OCI-LY1 (cell line): ENCODE results near the gene STXBP6.

Source experiments
- H2AFZ ChIP-seq: fragments of 200-600 bp; sonication (generic), shearing (Covaris generic); 2 replicates; pipeline ENCODE4 v1.6.0; 2014; ENCODE audit warnings: antibody characterized with exemption, mild to moderate bottlenecking, low read length
- H3F3A ChIP-seq: fragments of 200-600 bp; sonication (generic), shearing (Covaris generic); 2 replicates; pipeline ENCODE4 v1.6.0; 2014; ENCODE audit warnings: mild to moderate bottlenecking, antibody characterized with exemption, low read length, moderate library complexity; ENCODE audit not compliant: insufficient read depth
- H3K27ac ChIP-seq: fragments of 200-600 bp; sonication (generic); 2 replicates; pipeline ENCODE4 v1.5.1; 2014; ENCODE audit warnings: low read length, mixed run types, mild to moderate bottlenecking, low read depth; ENCODE audit not compliant: poor library complexity, severe bottlenecking
- H3K27me3 ChIP-seq: fragments of 200-600 bp; sonication (generic); 2 replicates; pipeline ENCODE4 v1.6.0; 2014; ENCODE audit warnings: antibody characterized with exemption, mild to moderate bottlenecking, low read length, moderate library complexity; ENCODE audit not compliant: insufficient read depth
- H3K36me3 ChIP-seq: fragments of 200-600 bp; sonication (generic); 2 replicates; pipeline ENCODE4 v1.6.1; 2014; ENCODE audit warnings: mild to moderate bottlenecking, antibody characterized with exemption, low read length, moderate library complexity, mixed read lengths; ENCODE audit not compliant: insufficient read depth
- H3K4me1 ChIP-seq: fragments of 200-600 bp; sonication (generic); 2 replicates; pipeline ENCODE4 v1.5.1; 2014; ENCODE audit warnings: mild to moderate bottlenecking, low read length, moderate library complexity; ENCODE audit not compliant: insufficient read depth, severe bottlenecking
- H3K4me2 ChIP-seq: fragments of 200-600 bp; sonication (generic), shearing (Covaris generic); 2 replicates; pipeline ENCODE4 v1.6.1; 2014; ENCODE audit warnings: low read length
- H3K4me3 ChIP-seq: fragments of 200-600 bp; sonication (generic); 2 replicates; pipeline ENCODE4 v1.5.1; 2014; ENCODE audit warnings: low read length, low read depth, mild to moderate bottlenecking, mixed read lengths; ENCODE audit not compliant: poor library complexity, severe bottlenecking
- H3K79me2 ChIP-seq: fragments of 200-600 bp; shearing (Covaris generic); 2 replicates; pipeline ENCODE4 v1.6.1; 2016; ENCODE audit warnings: mixed run types, low read length, mixed read lengths; ENCODE audit not compliant: insufficient read depth
- H3K9ac ChIP-seq: fragments of 200-600 bp; sonication (generic), shearing (Covaris generic); 2 replicates; pipeline ENCODE4 v1.6.1; 2014; ENCODE audit warnings: mild to moderate bottlenecking, low read length, mixed read lengths
- H3K9me2 ChIP-seq: fragments of 200-600 bp; sonication (generic), shearing (Covaris generic); 2 replicates; pipeline ENCODE4 v1.6.1; 2014; ENCODE audit warnings: low read depth, mild to moderate bottlenecking, low read length, mixed read lengths
- H3K9me3 ChIP-seq: fragments of 200-600 bp; shearing (Covaris generic); 2 replicates; pipeline ENCODE4 v1.6.1; 2014; ENCODE audit warnings: low read length, mixed read lengths
- H4K20me1 ChIP-seq: fragments of 200-600 bp; sonication (generic), shearing (Covaris generic); 2 replicates; pipeline ENCODE4 v1.6.0; 2016; ENCODE audit warnings: mild to moderate bottlenecking, low read length; ENCODE audit not compliant: insufficient read depth
- CTCF ChIP-seq: fragments of 200-600 bp; sonication (generic), shearing (Covaris generic); IDR thresholded peaks from 2 replicates; pipeline ENCODE4 v1.5.1; 2017; ENCODE audit warnings: mild to moderate bottlenecking, antibody characterized with exemption, low read length, moderate library complexity, mixed read lengths
- EZH2 ChIP-seq: fragments of 200-600 bp; sonication (generic), shearing (Covaris generic); IDR thresholded peaks from 2 replicates; pipeline ENCODE4 v1.8.0; 2017; ENCODE audit warnings: borderline replicate concordance, mixed run types, mild to moderate bottlenecking, antibody characterized with exemption, low read length, moderate library complexity, mixed read lengths

STXBP6 gene

GRCh38 chr14:24991288-24991687 is 58.7 kb downstream of the STXBP6 start:
- no peak for TF ChIP-seq CTCF
- TF ChIP-seq EZH2 = no peak
- Histone ChIP-seq H3F3A (no peaks in the 10 kb centered on the region), H3K9me3 (no peaks in the 10 kb centered on the region), H3K36me3 (no peaks in the 10 kb centered on the region), H3K4me1 (no peaks in the 10 kb centered on the region), H4K20me1 (no peaks in the 10 kb centered on the region), H3K27ac (no peak overlapping the region), H3K4me3 (no peak overlapping the region), H3K79me2 (no peaks in the 10 kb centered on the region), H3K9me2 (no peaks in the 10 kb centered on the region), H3K9ac (no peak overlapping the region), H3K4me2 (no peak overlapping the region), H2AFZ (no peak overlapping the region), H3K27me3 (no peaks in the 10 kb centered on the region)

- no peaks in the 10 kb centered on the region for H3K79me2 ChIP-seq
- no peaks in the 10 kb centered on the region for H3K36me3 ChIP-seq
- H3F3A ChIP-seq = no peaks in the 10 kb centered on the region
- H3K27ac ChIP-seq = no peak overlapping the region
- no peak overlapping the region for H2AFZ ChIP-seq
- H3K27me3 ChIP-seq = no peaks in the 10 kb centered on the region
- no peaks in the 10 kb centered on the region for H3K9me3 ChIP-seq
- no peaks in the 10 kb centered on the region for H3K4me1 ChIP-seq
- H4K20me1 ChIP-seq = no peaks in the 10 kb centered on the region
- no peaks in the 10 kb centered on the region for H3K9me2 ChIP-seq
- H3K9ac ChIP-seq = no peak overlapping the region
- H3K4me2 ChIP-seq = no peak overlapping the region
- no peak for TF ChIP-seq CTCF
- no peak for TF ChIP-seq EZH2
- no peak overlapping the region for H3K4me3 ChIP-seq
Observed at GRCh38 chr14:24990773-24991172, 59.2 kb downstream of the STXBP6 start.

- H3F3A ChIP-seq = no peaks in the 10 kb centered on the region
- H3K4me2 ChIP-seq = no peak overlapping the region
- no peak overlapping the region for H3K9ac ChIP-seq
- H3K4me3 ChIP-seq = no peak overlapping the region
- no peaks in the 10 kb centered on the region for H3K36me3 ChIP-seq
- H3K27me3 ChIP-seq = no peaks in the 10 kb centered on the region
- H4K20me1 ChIP-seq = no peaks in the 10 kb centered on the region
- no peaks in the 10 kb centered on the region for H3K9me2 ChIP-seq
- H3K4me1 ChIP-seq = no peaks in the 10 kb centered on the region
- H3K79me2 ChIP-seq = no peaks in the 10 kb centered on the region
- H3K27ac ChIP-seq = no peak overlapping the region
- no peaks in the 10 kb centered on the region for H3K9me3 ChIP-seq
- H2AFZ ChIP-seq = no peak overlapping the region
- TF ChIP-seq EZH2 = no peak
Observed at GRCh38 chr14:24990050-24990449, 59.9 kb downstream of the STXBP6 start.

- no peak overlapping the region for H3K4me2 ChIP-seq
- H2AFZ ChIP-seq = no peak overlapping the region
- no peak overlapping the region for H3K9ac ChIP-seq
- no peaks in the 10 kb centered on the region for H3F3A ChIP-seq
- no peak overlapping the region for H3K4me3 ChIP-seq
- H3K4me1 ChIP-seq = no peaks in the 10 kb centered on the region
- H4K20me1 ChIP-seq = no peaks in the 10 kb centered on the region
- no peaks in the 10 kb centered on the region for H3K27me3 ChIP-seq
- TF ChIP-seq CTCF = no peak
- H3K9me3 ChIP-seq = no peaks in the 10 kb centered on the region
- no peaks in the 10 kb centered on the region for H3K9me2 ChIP-seq
- H3K27ac ChIP-seq = no peak overlapping the region
- no peaks in the 10 kb centered on the region for H3K36me3 ChIP-seq
- no peaks in the 10 kb centered on the region for H3K79me2 ChIP-seq
Observed at GRCh38 chr14:24988760-24989159, 61.2 kb downstream of the STXBP6 start.
